Fibroblast of villous mesenchyme (primary cell): ENCODE data around the gene MRPL23. TPM values are rescaled to one million over a fixed set of nuclear protein-coding genes. Genes with fewer than 3 reads are reported as not detected.

ENCODE experiments used
- DNase-seq: peaks from one replicate; pipeline ENCODE4 v3.0.0-alpha.2; 2010; ENCODE audit warnings: low read depth
- H3K4me3 ChIP-seq: 2 replicates; pipeline ENCODE4 v1.5.1; 2011; ENCODE audit warnings: low read depth, mild to moderate bottlenecking, low read length
- total RNA-seq: library from RNA; depleted of rRNA; stranded (reverse); fragments of >200 nt; gene quantifications from 2 replicates; pipeline ENCODE4 v1.2.3, GENCODE V29; 2012
- TF ChIP-seq, protein P1 (sequence below): IDR thresholded peaks from 2 replicates; pipeline ENCODE4 v1.5.1; 2012; ENCODE audit warnings: low read depth, mild to moderate bottlenecking, low read length; ENCODE audit not compliant: insufficient read depth

MRPL23 gene
- 107 and 143 TPM in 2 replicates for total RNA-seq

DNA sequence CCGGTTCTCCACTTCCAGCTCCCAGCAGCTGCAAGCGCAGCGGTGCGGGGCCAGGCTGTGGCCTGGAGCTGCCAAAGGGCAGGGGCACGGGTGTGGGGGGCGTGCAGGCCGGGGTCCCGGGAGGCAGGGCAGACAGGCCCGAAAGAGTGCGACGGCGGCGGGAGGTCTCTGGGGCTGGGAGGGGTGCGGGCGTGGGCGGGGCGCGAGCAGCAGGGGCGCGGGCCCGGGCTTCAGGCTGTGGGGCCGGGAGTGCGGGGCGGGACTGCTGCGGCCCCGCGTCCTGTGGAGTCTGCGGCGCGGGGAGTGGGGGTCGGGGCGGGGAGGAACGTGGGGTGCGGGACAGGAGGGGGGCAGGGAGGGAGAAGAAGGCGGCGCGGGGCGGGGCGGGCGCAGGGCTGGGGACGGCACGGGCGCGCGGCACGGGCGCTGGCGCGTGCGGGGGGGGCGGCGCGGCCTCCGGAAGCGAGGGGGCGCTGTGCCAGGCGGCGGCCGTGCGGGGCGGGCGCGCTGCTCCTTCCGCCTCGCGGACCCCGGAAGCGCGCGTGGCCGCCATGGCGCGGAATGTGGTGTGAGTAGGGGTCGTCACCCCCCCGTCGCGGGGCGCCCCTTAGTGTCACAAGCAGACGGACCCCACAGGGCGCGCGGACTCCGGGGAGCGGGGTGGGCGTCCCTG is at the start of gene MRPL23:
Gene MRPL23, plus strand, starts transcription at position 521 of the 673 bp plus-strand sequence. Its CDS starts 31 bp downstream, at position 552.
- TF ChIP-seq, protein P1, sequence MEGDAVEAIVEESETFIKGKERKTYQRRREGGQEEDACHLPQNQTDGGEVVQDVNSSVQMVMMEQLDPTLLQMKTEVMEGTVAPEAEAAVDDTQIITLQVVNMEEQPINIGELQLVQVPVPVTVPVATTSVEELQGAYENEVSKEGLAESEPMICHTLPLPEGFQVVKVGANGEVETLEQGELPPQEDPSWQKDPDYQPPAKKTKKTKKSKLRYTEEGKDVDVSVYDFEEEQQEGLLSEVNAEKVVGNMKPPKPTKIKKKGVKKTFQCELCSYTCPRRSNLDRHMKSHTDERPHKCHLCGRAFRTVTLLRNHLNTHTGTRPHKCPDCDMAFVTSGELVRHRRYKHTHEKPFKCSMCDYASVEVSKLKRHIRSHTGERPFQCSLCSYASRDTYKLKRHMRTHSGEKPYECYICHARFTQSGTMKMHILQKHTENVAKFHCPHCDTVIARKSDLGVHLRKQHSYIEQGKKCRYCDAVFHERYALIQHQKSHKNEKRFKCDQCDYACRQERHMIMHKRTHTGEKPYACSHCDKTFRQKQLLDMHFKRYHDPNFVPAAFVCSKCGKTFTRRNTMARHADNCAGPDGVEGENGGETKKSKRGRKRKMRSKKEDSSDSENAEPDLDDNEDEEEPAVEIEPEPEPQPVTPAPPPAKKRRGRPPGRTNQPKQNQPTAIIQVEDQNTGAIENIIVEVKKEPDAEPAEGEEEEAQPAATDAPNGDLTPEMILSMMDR = no peak
- no peak within 1 kb of the TSS for H3K4me3 ChIP-seq
- DNase-seq = no peak

DNA sequence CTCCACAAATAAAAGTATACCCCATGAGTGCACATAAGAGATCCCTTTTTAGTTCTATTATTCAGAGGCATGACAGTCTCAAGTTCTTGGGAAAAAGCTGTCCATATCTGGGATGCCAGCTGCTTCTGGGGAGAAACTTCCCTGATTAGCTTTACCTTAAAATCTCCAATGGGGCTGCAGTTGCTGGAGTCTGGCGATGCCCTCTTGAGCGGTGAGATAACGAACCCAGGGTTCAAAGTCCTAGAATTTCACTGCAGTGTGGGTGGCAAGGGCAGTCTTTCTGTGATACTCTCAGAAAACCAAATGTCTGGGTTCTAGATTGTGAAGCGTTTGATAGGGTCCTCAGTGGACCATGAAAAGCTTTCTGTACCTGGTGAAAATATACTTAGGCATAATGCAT is 48.0 kb upstream of the MRPL23 start:
- no peak overlapping the region for H3K4me3 ChIP-seq
- DNase-seq = no peak

DNA sequence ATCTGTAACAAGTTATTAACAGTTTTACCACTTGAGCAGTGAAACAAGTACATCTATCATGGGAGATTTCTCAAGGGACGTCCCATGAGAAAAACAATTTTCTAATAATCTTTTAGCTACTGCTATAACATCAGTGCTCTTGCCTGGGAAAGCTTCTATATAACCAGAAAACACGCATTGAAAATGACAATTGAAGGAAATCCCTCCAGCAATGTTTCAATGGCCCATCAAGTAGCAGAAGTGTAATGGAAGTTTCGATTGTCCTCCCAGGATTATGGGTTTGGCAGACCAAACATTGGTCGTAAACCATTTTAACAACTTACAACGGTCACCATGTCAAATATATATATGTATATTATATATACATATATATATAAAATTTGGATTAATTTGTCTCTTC is 47.4 kb upstream of the MRPL23 start:
- no peak for DNase-seq
- H3K4me3 ChIP-seq = no peak overlapping the region
- TF ChIP-seq, protein P1 = no peak

More for the DNA sequence above, 48.0 kb upstream of the MRPL23 start:
- TF ChIP-seq, protein P1 = no peak

DNA sequence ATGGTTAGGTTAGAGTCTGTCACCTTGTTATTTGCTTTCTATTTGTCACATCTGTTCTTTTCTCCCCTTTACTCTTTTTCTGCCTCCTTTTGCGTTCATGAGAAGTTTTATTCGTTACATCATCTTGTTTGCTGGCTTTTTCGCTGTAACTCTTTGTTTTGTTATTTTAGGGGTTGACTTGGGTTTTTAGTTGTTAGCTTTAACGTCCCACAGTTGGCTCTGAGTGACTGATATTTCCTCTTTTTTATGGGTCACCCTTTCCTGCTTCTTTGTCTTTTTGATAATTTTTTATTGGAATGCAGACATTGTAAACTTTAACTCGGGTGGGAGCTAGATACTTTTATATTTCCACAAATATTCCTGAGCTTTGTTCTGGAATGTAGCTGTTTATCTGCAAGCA is 41.0 kb upstream of the MRPL23 start:
- peak; percentile 18 for DNase-seq
- no peak overlapping the region for H3K4me3 ChIP-seq
- TF ChIP-seq, protein P1 = no peak

DNA sequence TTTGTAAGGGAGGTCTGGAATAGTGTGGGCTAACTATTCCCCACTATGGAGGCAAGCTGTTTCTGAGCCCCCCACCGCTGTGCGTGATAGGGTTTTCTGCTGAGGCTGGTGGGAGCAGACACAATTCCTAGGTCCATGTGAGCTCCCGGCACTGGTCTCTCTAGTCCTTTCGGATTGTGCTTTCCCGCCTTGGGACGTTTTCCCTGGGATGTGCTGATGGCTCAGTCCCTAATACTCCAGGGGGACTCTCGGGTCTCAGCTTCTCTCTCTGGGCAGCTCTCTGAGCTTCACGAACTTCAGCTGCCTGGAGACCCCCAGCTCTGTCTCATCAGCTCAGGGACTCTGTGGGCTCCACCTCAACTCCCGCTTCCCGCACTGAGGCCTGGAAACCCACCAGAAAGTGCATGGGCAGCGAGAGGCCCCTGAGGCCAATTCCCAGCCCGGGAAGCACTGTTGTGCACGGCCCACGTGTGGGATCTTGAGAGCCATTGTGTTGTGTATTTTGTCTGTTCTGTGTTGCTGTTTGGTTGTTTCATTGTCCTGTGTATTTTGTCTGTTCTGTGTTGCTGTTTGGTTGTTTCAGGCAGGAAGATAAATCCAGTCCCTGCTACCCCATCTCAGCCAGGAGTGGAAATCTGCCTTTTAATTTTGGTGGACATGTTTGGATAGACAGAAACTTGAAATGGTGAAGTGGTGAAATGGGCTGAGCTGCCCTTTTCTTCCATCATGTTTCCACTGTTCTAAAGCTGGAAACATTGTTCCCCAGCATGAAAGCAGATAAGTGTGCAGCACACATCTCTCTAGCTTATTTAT is 40.3 kb upstream of the MRPL23 start:
- TF ChIP-seq, protein P1 = no peak
- H3K4me3 ChIP-seq = no peak overlapping the region
- DNase-seq = no peak

DNA sequence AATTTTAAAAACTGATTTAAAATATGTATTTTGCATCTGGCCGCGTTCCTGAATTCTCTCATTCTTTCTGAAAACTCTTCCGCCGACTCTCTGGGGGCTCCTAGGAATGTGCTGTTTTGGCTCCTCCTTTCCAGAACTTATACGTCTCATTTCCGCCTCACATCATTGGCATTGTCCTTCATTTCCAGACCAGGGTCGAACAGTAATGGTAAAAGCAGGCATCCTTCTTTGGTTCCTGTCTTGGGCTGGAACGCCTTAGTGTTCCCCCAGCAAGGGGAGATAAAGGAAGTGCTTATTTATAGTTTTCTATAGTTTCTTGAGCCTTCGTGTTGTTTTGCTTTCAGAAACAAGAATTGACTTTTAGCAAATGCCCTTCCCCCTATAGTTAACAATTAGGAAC is 38.5 kb upstream of the MRPL23 start:
- no peak overlapping the region for H3K4me3 ChIP-seq
- no peak for DNase-seq
- TF ChIP-seq, protein P1 = no peak
